Fibroblast of skin of left biceps (primary cell): ENCODE results near the gene DOK5.

ENCODE experiments used
- DNase-seq, 2 experiments: peaks; one replicate each; pipeline ENCODE4 v3.0.0-alpha.2; 2013; ENCODE audit warnings: low read depth in 2 of 2

DOK5 gene

DNA sequence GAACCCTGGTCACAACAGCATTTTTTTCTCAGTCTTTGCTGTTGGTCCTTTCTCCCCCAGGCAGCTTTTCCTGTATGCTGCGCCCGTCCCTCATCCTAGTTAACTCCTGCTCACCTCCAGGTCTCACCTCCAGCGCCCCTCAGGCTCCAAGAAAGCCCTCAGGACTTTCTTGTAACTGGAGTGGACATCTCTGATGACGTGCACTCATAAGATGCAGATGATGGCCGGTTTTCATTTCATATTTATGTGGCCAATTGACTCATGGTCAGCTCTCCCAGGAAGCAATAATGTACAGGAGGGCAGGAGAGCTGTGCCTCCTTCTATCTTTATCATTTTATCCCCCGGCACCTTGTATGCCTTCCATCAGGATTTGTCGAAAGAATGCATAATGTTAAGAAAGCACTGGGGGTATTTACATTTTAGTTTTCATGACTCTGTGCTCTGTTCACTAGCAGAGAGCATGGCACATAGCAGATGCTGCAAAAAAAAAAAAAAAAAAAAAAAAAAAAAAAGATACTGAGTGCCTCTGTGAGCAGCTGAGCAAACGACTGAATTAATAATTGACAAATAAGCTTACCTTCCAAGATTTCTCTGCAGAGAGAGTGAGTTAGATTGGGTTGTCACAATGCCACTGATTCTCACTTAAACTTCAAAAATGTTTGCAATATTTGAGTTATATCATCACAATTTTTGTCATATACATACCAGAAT, 170.2 kb downstream of the DOK5 start:
- DNase-seq, result no peak

GRCh38 chr20:54646156-54646517, 170.7 kb downstream of the DOK5 start:
- no peak for DNase-seq

DNA sequence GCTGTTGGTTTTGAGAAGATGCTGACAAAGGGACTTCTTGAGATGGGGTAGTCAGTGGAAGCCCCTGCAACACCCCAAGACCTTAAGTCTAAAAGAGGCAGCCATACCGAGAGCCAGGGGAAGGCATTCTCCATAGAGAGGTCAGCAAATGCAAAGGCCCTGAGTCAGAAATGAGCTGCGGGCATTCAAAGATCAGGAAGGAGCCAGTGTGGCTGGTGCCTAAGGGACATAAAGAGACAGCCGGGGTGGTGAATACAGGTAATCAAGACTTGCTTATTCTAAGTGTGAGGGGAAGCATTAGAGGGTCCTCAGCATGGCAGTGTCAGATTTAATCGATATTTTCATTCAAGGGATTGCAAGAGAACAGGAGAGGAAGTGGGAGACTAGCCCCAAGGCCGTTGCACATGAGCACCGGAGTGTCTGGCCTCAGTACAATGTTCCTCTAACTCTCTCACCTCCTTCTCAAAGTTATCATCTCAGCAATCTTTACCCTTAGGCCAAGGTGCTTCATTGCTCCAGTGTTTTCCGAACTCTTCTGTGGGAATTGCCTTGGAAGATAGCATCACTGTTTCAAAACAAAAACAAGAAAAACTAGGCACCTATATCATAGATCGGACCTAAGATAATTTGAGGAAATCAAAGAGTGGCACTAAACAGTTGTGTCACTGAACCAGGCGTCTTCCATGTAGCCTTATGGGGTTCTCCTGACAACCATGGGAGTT, 173.2 kb downstream of the DOK5 start:
- DNase-seq, result no peak

- DNase-seq, result peak in 1 of 2 experiments; percentile 40
Observed at GRCh38 chr20:54649511-54649962, 174.1 kb downstream of the DOK5 start.

DNA sequence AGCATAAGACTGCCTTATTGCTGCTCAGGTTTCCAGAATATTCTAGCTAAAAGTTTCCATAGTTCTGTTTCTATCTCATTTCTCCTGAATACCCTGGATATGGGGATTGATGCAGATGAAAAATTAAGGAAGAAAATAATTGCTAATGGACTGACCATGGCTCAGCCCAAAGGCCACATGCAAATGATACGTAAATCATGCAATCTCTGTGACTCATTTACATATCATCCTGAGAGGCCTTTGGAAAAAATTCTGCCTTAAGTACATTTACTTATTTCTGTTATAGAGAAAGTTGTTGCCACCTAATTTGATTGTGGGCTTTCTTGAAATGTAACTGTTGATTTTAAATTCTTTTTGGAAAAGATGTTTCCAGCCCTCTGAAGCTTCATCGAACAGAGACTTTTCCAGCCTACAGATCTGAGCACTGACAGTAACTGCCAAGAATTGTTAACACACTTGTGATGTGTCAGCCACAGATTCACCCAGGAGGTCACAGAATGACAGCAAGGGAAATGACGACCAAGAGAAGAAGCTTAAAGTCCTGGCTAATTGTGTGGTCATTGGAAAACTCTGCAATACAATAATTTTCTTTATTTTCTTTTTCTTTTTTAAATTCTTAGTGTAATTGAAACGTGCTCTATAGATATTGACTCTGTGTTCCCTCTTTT, 174.8 kb downstream of the DOK5 start:
- DNase-seq, result no peak

- DNase-seq, result no peak
Observed at GRCh38 chr20:54651252-54651651, 175.9 kb downstream of the DOK5 start.

- DNase-seq, result no peak
Observed at GRCh38 chr20:54654450-54654849, 179.1 kb downstream of the DOK5 start.

DNA sequence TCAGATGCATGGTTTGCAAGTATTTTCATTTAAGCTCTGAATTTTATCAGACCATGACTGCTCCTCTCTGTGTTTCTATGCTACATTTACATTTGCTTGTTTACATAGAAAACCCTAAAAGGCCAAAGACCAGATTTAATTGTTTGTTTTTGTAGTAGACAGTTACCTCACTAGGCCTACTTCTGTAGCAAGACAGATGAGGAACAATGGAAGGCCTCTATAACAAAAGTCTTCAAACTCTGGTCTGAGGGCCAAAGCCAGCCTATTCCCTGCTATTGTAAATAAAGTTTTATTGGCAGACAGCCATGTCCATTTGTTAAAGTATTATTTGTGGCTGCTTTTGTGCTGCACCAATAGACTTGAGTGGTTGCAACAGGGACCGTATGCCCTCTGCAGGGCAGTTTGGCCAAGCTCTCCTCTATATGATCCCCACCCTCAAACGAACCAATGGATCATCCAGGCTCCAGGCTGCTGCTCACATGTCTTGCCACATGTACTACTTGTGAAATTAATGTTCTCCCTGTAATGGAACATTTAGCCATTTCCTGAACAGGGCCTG, 182.0 kb downstream of the DOK5 start:
- DNase-seq, result no peak

DNA sequence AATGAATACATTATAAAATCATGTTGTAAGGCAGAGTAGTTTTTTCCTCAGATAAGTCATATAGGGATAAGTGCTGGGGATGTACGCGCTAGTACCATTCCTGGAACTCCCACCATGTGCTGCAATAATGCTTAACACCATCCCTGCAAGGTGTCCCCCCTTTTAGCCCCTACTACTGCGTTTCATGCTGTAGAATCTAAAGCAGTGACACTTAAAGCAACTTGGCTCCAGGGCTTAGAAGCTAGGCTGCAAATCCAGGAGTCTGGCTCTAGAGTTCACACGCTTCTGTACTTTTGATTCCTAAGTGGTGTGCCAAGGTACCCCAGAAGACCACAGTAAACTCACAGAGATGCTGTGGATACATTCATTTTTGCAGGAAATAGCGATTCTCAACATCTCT, 183.1 kb downstream of the DOK5 start:
- DNase-seq, result no peak

GRCh38 chr20:54661265-54661664, 185.9 kb downstream of the DOK5 start:
- no peak for DNase-seq

GRCh38 chr20:54661880-54662465, 186.6 kb downstream of the DOK5 start:
- DNase-seq, result no peak

DNA sequence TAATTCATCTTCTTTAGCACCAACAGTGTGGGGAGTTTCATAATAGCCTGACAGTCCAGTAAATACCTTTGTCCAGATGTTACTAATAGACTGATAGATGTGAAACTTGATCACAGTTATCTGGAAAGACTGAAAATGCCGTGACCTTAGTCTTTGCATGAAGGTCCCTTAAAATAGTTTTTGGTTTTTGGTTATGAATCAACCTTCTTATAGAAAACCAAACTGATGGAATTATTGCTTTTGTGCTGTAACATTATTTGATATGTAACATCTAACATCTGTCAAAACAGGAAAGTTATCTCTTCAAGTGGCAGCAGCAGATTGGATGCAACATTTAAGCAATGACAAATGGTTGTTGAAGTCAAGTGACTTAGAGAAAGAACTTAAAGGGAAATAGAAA, 190.4 kb downstream of the DOK5 start:
- DNase-seq, result no peak

DNA sequence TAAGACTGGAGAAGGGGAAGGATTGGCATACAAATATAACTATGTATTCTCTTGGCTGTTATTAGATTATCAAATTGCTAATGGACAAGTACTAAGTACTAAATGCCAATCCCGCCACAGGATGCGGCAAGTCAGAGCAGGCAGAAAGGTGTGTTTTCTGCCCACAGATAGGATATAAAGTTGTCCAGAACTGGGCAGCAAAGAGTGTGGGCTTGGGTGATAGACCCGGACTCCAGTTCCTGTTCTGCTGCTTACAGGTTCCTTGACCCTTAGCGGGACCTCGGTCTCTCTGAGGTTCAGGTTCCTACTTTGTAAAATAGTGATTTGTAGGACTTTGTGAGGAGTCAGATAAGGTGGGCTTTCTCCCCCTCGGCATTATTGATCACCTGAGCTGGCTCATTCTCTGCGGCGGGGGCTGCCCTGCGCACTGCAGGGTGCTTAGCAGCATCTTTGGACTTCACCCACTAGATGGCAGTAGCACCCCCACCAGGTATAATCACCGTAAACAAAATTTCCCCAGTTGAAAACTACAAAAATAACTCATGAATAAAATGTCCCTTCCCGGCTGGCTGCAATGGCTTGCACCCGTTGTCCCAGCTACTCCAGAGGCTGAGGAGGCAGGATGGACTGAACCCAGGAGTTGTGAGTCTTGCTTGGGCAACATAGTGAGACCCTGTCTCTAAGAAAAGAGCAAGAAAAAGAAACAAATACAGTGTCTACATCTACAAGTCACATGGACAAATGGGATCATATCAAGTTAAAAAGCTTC, 193.1 kb downstream of the DOK5 start:
- DNase-seq, result no peak

DNA sequence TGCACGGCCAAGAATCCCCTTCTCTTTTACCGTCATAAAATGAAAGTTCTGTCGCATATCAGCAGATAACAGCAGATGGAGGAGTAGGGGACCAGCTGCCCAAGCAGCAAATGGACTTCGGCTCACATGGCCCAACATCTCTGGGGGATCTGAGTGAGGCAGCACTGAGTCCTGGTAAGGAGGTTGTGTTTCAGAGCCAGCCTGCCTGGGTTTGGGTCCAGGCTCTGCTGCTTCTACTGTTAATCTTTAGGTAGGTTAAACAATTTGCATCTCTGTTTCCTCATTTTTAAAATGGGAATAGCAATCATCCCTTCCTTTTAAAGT, 193.6 kb downstream of the DOK5 start:
- no peak for DNase-seq

DNA sequence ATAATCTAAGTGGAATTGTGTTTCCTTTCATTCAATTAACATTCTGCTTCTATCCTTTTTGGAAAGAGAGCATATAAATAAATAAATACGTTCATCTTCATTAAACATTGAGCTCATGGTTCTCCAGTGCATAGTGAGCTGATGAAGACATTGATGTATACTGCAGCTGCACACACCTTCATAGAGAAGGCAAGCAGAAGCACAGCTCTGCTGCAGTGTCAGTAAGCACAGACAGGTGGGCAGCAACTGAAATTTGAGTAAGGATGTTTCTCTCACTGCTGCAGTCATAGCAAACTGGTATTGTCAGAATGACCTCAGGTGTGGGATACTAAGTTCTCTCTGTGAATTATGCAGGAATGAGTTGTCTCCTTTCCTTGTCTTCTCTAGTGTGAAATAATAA, 202.9 kb downstream of the DOK5 start:
- no peak for DNase-seq

- DNase-seq, result no peak
Observed at GRCh38 chr20:54680439-54680838, 205.0 kb downstream of the DOK5 start.

DNA sequence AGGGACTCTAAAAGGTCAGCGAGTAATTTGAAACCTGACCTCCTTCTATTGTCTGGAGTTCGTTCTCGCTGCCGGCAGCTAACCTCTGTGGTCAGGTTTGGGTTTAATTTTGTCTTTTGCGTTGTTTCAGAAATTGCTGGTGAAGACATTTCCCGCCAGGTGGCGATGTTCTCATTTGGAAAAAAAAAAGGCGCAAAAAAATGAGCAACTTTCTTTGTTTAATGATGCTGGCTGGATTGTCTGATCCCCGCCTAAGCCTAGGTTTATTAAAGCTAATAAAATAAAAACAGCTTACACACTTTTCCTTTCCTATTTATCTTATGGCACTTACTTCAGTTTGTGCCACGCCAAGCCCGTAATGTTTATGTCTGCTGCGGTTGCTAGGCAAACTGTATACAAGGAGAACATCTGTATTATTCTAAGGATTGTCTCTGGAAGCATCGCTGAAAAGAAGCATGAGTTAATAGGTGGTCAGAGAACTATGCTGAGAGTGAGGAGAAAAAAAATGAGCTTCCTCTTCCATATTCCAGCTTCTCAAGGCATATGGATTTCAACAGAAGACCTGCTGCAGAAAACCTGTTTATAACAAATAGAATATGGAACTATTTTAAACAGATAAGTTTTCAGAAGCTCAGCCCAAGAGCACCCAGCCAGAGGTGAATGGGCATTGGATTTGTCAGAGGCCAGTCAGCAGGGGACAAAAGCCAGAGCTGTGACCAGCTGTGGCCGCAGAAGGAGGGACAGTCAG, 205.7 kb downstream of the DOK5 start:
- DNase-seq, result peak in 1 of 2 experiments; percentile 13

GRCh38 chr20:54681869-54682268, 206.5 kb downstream of the DOK5 start:
- DNase-seq, result no peak

DNA sequence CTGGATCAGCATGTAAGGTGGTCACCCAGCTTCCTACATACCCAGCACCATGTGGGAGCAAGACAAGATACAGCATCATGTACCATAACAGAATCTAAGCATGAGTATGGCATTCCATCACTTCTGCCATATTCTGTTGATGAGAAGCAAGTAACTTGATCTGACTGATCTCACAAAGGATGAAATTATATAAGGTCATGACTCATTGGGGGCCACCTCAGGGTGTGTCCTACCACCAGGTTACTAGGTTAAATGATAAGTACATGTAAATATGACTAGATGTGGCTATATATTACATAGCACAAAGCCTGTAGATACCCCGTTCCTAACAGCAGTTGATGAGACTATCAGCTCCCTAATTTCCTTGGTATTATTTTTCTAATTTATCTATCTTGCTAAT, 213.1 kb downstream of the DOK5 start:
- DNase-seq, result no peak

DNA sequence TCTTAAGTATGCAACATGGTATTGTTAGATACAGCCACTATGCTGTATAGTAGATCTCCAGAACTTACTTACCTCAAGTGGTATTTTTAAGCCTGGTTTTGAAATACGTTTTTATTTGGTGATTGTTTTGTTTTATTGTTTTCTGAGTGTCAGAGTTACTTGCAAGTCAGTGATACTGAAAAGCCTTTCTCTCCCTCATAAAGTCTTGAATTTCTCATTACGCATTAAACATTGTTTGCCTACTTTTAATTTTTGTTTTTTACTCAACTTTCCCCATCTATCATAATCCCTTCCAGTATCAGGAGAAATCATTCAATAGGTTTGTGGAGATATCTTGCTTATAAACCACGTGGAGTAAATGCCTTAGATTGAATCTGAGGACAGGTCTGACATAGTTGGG, 214.9 kb downstream of the DOK5 start:
- DNase-seq, result no peak

GRCh38 chr20:54691327-54691726, 215.9 kb downstream of the DOK5 start:
- DNase-seq, result no peak
